ENCODE data around the gene WDR17.

- no peak for TF ChIP-seq CTCF (IDR thresholded peaks at IDR 0.05)
- TF ChIP-seq EZH2 (IDR thresholded peaks at IDR 0.05; ENCODE audit: borderline replicate concordance, insufficient read depth, low read depth, low read length, poor library complexity, severe bottlenecking): no peak
Measured at GRCh38 chr4:176053785-176054184, 11.9 kb upstream of the WDR17 start.

All from B cell (primary cell).